Astrocyte (in vitro differentiated cells and primary cell): Measurements from ENCODE around the gene HS6ST2. TPM values are rescaled to one million over a fixed set of nuclear protein-coding genes. Genes with fewer than 3 reads are reported as not detected.
A peak's percentile ranks its signal among the peaks of the same experiment; 100 is the strongest.

Experiments used
- DNase-seq: peaks from one replicate; pipeline ENCODE4 v3.0.0-alpha.2; 2010; ENCODE audit warnings: low read depth
- FAIRE-seq: peaks from 2 replicates; lab custom pipeline; 2011; peaks lifted over from hg19 to GRCh38; lab: Jason Lieb, UNC
- H2AFZ ChIP-seq: 2 replicates; pipeline ENCODE4 v1.6.0; 2012; ENCODE audit warnings: low read depth, low read length, inconsistent platforms
- H3K27ac ChIP-seq: 2 replicates; pipeline ENCODE4 v1.5.1; 2011; ENCODE audit warnings: low read depth, low read length, inconsistent platforms
- H3K27me3 ChIP-seq: 2 replicates; pipeline ENCODE4 v1.6.0; 2011; ENCODE audit warnings: low read length, inconsistent platforms; ENCODE audit not compliant: insufficient read depth
- H3K36me3 ChIP-seq: 2 replicates; pipeline ENCODE4 v1.5.1; 2011; ENCODE audit warnings: low read length, inconsistent platforms; ENCODE audit not compliant: insufficient read depth
- H3K4me1 ChIP-seq: 2 replicates; pipeline ENCODE4 v1.5.1; 2011; ENCODE audit warnings: low read length, inconsistent platforms; ENCODE audit not compliant: insufficient read depth
- H3K4me2 ChIP-seq: 2 replicates; pipeline ENCODE4 v1.6.0; 2012; ENCODE audit warnings: low read length, inconsistent platforms
- H3K4me3 ChIP-seq: 2 replicates; pipeline ENCODE4 v1.5.1; 2011; ENCODE audit warnings: low read depth, mild to moderate bottlenecking, low read length, inconsistent platforms; ENCODE audit not compliant: insufficient read depth
- H3K79me2 ChIP-seq: 2 replicates; pipeline ENCODE4 v1.6.0; 2012; ENCODE audit warnings: mild to moderate bottlenecking, low read length, inconsistent platforms; ENCODE audit not compliant: insufficient read depth
- H3K9ac ChIP-seq: 2 replicates; pipeline ENCODE4 v1.6.0; 2012; ENCODE audit warnings: mild to moderate bottlenecking, low read length, inconsistent platforms
- H3K9me3 ChIP-seq: 2 replicates; pipeline ENCODE4 v1.5.1; 2012; ENCODE audit warnings: low read depth, mild to moderate bottlenecking, low read length, inconsistent platforms; ENCODE audit not compliant: insufficient read depth
- H4K20me1 ChIP-seq: 2 replicates; pipeline ENCODE4 v1.6.0; 2012; ENCODE audit warnings: low read length, inconsistent platforms; ENCODE audit not compliant: insufficient read depth
- H3K27ac Mint-ChIP-seq: one replicate; pipeline ENCODE4 v1.8.0; 2021; ENCODE audit warnings: mild to moderate bottlenecking, mixed read lengths; ENCODE audit not compliant: unreplicated experiment
- H3K27me3 Mint-ChIP-seq: one replicate; pipeline ENCODE4 v1.8.0; 2021; ENCODE audit warnings: low read depth, mixed read lengths; ENCODE audit not compliant: unreplicated experiment
- H3K36me3 Mint-ChIP-seq: one replicate; pipeline ENCODE4 v1.8.0; 2021; ENCODE audit warnings: low read depth, mixed read lengths; ENCODE audit not compliant: unreplicated experiment
- H3K4me1 Mint-ChIP-seq: one replicate; pipeline ENCODE4 v1.8.0; 2021; ENCODE audit warnings: low read depth, mixed read lengths; ENCODE audit not compliant: unreplicated experiment
- H3K4me3 Mint-ChIP-seq: one replicate; pipeline ENCODE4 v1.8.0; 2021; ENCODE audit warnings: mild to moderate bottlenecking, moderate library complexity, mixed read lengths; ENCODE audit not compliant: unreplicated experiment
- H3K9me3 Mint-ChIP-seq: one replicate; pipeline ENCODE4 v1.8.0; 2021; ENCODE audit warnings: mild to moderate bottlenecking, mixed read lengths; ENCODE audit not compliant: unreplicated experiment
- CTCF ChIP-seq: IDR thresholded peaks from 2 replicates; pipeline ENCODE4 v1.5.1; 2011; ENCODE audit warnings: low read depth, mild to moderate bottlenecking, inconsistent platforms, low read length, moderate library complexity; ENCODE audit not compliant: insufficient read depth
- EZH2 ChIP-seq: IDR thresholded peaks from 2 replicates; pipeline ENCODE4 v1.6.1; 2012; ENCODE audit warnings: mild to moderate bottlenecking, low read length, inconsistent platforms; ENCODE audit not compliant: insufficient read depth
- total RNA-seq: library from RNA; stranded (reverse); gene quantifications from 2 replicates; pipeline ENCODE4 v1.2.1, GENCODE V29; 2021

Gene HS6ST2
- total RNA-seq, 1 donor from 2014 or later, result 12.9 TPM

GRCh38 chrX:132748268-132748667 is 210.2 kb downstream of the HS6ST2 start:
- H3K36me3 ChIP-seq, result no peaks in the 10 kb centered on the region
- Mint-ChIP-seq H3K27ac (no peak overlapping the region), H3K27me3 (no peaks in the 10 kb centered on the region), H3K36me3 (no peaks in the 10 kb centered on the region), H3K4me1 (peaks cover 11% of the 10 kb centered on the region), H3K4me3 (no peak overlapping the region), H3K9me3 (no peaks in the 10 kb centered on the region)
- H3K9me3 ChIP-seq, result no peaks in the 10 kb centered on the region
- no peak overlapping the region for H3K27ac ChIP-seq
- no peak for FAIRE-seq
- no peak overlapping the region for H2AFZ ChIP-seq
- H3K4me1 ChIP-seq, result no peaks in the 10 kb centered on the region
- DNase-seq, result no peak
- no peaks in the 10 kb centered on the region for H3K79me2 ChIP-seq
- H3K9ac ChIP-seq, result no peak overlapping the region
- TF ChIP-seq EZH2, result no peak
- TF ChIP-seq CTCF, result no peak
- H4K20me1 ChIP-seq, result no peaks in the 10 kb centered on the region
- H3K4me3 ChIP-seq, result no peak overlapping the region
- no peaks in the 10 kb centered on the region for H3K27me3 ChIP-seq
- H3K4me2 ChIP-seq, result no peak overlapping the region

DNA sequence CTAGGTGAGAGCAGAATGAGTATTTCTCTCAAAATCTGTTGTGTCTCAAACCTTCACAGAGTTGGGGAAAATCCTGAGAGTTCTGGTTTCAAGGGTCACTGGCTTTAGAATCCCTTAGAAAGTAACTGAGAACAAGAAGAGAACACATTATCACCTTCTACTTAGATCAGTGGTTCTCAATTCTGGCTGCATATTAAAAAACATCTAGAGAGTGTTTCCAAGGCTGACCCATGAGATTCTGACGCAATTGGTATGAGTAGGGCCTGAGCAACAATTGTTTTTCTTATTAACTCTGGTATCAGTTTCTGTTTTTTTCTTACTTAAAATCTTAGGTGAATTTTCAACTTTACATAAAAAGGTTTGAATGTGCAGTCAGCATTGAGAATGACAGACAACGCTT is 212.8 kb downstream of the HS6ST2 start:
- H3K36me3 Mint-ChIP-seq, result no peaks in the 10 kb centered on the region
- H3K27ac Mint-ChIP-seq, result no peak overlapping the region
- Histone ChIP-seq H3K4me2 (no peak overlapping the region), H3K27me3 (no peaks in the 10 kb centered on the region), H2AFZ (no peak overlapping the region), H3K4me3 (no peak overlapping the region), H3K4me1 (no peaks in the 10 kb centered on the region), H3K27ac (no peak overlapping the region), H4K20me1 (no peaks in the 10 kb centered on the region), H3K36me3 (no peaks in the 10 kb centered on the region), H3K79me2 (no peaks in the 10 kb centered on the region), H3K9me3 (no peaks in the 10 kb centered on the region), H3K9ac (no peak overlapping the region)
- peaks cover 12% of the 10 kb centered on the region for H3K4me1 Mint-ChIP-seq
- DNase-seq, result no peak
- H3K4me3 Mint-ChIP-seq, result no peak overlapping the region
- peak; percentile 78 for FAIRE-seq
- TF ChIP-seq EZH2 (no peak), CTCF (no peak)
- H3K27me3 Mint-ChIP-seq, result no peaks in the 10 kb centered on the region
- no peaks in the 10 kb centered on the region for H3K9me3 Mint-ChIP-seq

- H3K27ac ChIP-seq, result no peak overlapping the region
- H3K4me1 ChIP-seq, result no peaks in the 10 kb centered on the region
- no peak overlapping the region for H3K4me2 ChIP-seq
- H3K4me1 Mint-ChIP-seq, result peaks cover 11% of the 10 kb centered on the region
- H3K36me3 ChIP-seq, result no peaks in the 10 kb centered on the region
- no peak overlapping the region for H3K27ac Mint-ChIP-seq
- no peak overlapping the region for H3K4me3 Mint-ChIP-seq
- H3K27me3 Mint-ChIP-seq, result no peaks in the 10 kb centered on the region
- FAIRE-seq (no peak), DNase-seq (no peak)
- no peak overlapping the region for H2AFZ ChIP-seq
- H3K9ac ChIP-seq, result no peak overlapping the region
- no peak overlapping the region for H3K4me3 ChIP-seq
- TF ChIP-seq EZH2, result no peak
- no peak for TF ChIP-seq CTCF
- no peaks in the 10 kb centered on the region for H3K79me2 ChIP-seq
- H3K27me3 ChIP-seq, result no peaks in the 10 kb centered on the region
- no peaks in the 10 kb centered on the region for H3K36me3 Mint-ChIP-seq
- no peaks in the 10 kb centered on the region for H3K9me3 ChIP-seq
- no peaks in the 10 kb centered on the region for H4K20me1 ChIP-seq
- no peaks in the 10 kb centered on the region for H3K9me3 Mint-ChIP-seq
These were observed 214.0 kb downstream of the HS6ST2 start for GRCh38 chrX:132744470-132744869.
